Measurements from ENCODE around the gene ELK1. TPM values are rescaled to one million over a fixed set of nuclear protein-coding genes. Genes with fewer than 3 reads are reported as not detected.
A peak's percentile ranks its signal among the peaks of the same experiment; 100 is the strongest.

The ELK1 gene
- total and polyA plus RNA-seq, 10 of the 15 experiments (the other 5 are each of a cell fraction or from before 2014, with no cell fraction given), result 4.1 to 55.5 (median 32.9) TPM

DNA sequence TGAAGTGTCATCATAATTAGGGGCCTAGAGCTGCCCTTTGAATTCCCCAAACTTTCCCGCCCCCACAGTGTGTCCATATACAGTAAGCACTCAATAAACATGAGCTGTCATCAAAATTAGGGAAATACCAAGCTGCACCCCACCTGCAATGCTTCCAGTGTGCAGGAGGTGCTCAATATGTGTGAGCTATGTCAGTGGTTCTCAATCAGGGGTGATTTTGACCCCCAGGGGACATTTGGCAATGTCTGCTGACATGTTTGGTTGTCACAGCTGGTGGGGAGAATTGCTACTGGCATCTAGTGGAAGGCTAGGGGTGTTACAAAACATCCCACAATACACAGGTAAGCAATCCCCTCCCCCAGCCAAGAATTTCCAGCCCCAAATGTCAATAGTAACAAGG is 21.4 kb downstream of the ELK1 start (continued):
- TF ChIP-seq, protein P1, sequence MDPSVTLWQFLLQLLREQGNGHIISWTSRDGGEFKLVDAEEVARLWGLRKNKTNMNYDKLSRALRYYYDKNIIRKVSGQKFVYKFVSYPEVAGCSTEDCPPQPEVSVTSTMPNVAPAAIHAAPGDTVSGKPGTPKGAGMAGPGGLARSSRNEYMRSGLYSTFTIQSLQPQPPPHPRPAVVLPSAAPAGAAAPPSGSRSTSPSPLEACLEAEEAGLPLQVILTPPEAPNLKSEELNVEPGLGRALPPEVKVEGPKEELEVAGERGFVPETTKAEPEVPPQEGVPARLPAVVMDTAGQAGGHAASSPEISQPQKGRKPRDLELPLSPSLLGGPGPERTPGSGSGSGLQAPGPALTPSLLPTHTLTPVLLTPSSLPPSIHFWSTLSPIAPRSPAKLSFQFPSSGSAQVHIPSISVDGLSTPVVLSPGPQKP (IDR thresholded peaks at IDR 0.05; ENCODE audit: low read depth, low read length), result no peak
- 0 out of 2 replicates have a peak, but pooled peaks have one; percentile 25 for TF ChIP-seq CHD2 (IDR thresholded peaks at IDR 0.05; ENCODE audit: borderline replicate concordance, low read depth, low read length)
- TF ChIP-seq CEBPB (IDR thresholded peaks at IDR 0.05; ENCODE audit: borderline replicate concordance in 1 of 2, low read depth in 2 of 2, low read length in 2 of 2), result no peak
- peak; percentile 68 for TF ChIP-seq YY1 (IDR thresholded peaks at IDR 0.05; ENCODE audit: low read depth, low read length)
- no peak for TF ChIP-seq NR2C2 (IDR thresholded peaks at IDR 0.05; ENCODE audit: borderline replicate concordance, control insufficient read depth, insufficient read length, low read depth)
- TF ChIP-seq, protein P2, sequence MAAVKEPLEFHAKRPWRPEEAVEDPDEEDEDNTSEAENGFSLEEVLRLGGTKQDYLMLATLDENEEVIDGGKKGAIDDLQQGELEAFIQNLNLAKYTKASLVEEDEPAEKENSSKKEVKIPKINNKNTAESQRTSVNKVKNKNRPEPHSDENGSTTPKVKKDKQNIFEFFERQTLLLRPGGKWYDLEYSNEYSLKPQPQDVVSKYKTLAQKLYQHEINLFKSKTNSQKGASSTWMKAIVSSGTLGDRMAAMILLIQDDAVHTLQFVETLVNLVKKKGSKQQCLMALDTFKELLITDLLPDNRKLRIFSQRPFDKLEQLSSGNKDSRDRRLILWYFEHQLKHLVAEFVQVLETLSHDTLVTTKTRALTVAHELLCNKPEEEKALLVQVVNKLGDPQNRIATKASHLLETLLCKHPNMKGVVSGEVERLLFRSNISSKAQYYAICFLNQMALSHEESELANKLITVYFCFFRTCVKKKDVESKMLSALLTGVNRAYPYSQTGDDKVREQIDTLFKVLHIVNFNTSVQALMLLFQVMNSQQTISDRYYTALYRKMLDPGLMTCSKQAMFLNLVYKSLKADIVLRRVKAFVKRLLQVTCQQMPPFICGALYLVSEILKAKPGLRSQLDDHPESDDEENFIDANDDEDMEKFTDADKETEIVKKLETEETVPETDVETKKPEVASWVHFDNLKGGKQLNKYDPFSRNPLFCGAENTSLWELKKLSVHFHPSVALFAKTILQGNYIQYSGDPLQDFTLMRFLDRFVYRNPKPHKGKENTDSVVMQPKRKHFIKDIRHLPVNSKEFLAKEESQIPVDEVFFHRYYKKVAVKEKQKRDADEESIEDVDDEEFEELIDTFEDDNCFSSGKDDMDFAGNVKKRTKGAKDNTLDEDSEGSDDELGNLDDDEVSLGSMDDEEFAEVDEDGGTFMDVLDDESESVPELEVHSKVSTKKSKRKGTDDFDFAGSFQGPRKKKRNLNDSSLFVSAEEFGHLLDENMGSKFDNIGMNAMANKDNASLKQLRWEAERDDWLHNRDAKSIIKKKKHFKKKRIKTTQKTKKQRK (IDR thresholded peaks at IDR 0.05; ENCODE audit: low read depth, low read length), result no peak
- TF ChIP-seq, protein P3, sequence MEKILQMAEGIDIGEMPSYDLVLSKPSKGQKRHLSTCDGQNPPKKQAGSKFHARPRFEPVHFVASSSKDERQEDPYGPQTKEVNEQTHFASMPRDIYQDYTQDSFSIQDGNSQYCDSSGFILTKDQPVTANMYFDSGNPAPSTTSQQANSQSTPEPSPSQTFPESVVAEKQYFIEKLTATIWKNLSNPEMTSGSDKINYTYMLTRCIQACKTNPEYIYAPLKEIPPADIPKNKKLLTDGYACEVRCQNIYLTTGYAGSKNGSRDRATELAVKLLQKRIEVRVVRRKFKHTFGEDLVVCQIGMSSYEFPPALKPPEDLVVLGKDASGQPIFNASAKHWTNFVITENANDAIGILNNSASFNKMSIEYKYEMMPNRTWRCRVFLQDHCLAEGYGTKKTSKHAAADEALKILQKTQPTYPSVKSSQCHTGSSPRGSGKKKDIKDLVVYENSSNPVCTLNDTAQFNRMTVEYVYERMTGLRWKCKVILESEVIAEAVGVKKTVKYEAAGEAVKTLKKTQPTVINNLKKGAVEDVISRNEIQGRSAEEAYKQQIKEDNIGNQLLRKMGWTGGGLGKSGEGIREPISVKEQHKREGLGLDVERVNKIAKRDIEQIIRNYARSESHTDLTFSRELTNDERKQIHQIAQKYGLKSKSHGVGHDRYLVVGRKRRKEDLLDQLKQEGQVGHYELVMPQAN (conservative IDR thresholded peaks at IDR 0.05), result no peak
- no peak for TF ChIP-seq EED (IDR thresholded peaks at IDR 0.05; ENCODE audit: low read depth)
- TF ChIP-seq TAF1 (IDR thresholded peaks at IDR 0.05; ENCODE audit: borderline replicate concordance, low read depth, low read length), result no peak
- no peak for TF ChIP-seq TCF7 (IDR thresholded peaks at IDR 0.05; ENCODE audit: borderline replicate concordance)
- 0 out of 2 replicates have a peak, but pooled peaks have one; percentile 12 for TF ChIP-seq MTA2 (IDR thresholded peaks at IDR 0.05; ENCODE audit: low read depth)
- TF ChIP-seq, protein P4, sequence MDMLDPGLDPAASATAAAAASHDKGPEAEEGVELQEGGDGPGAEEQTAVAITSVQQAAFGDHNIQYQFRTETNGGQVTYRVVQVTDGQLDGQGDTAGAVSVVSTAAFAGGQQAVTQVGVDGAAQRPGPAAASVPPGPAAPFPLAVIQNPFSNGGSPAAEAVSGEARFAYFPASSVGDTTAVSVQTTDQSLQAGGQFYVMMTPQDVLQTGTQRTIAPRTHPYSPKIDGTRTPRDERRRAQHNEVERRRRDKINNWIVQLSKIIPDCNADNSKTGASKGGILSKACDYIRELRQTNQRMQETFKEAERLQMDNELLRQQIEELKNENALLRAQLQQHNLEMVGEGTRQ (IDR thresholded peaks at IDR 0.05; ENCODE audit: borderline replicate concordance, low read depth, low read length), result no peak
- peak; percentile 50; the same call in 1 of the 2 replicates for TF ChIP-seq ATF7 (IDR thresholded peaks at IDR 0.05; ENCODE audit: low read depth)
- TF ChIP-seq EP300 (IDR thresholded peaks at IDR 0.05; ENCODE audit: borderline replicate concordance in 1 of 2, control insufficient read depth in 1 of 2, low read depth in 2 of 2, low read length in 2 of 2), result no peak
- no peak for TF ChIP-seq CHD1 (IDR thresholded peaks at IDR 0.05; ENCODE audit: low read depth, low read length)
- TF ChIP-seq, protein P5, sequence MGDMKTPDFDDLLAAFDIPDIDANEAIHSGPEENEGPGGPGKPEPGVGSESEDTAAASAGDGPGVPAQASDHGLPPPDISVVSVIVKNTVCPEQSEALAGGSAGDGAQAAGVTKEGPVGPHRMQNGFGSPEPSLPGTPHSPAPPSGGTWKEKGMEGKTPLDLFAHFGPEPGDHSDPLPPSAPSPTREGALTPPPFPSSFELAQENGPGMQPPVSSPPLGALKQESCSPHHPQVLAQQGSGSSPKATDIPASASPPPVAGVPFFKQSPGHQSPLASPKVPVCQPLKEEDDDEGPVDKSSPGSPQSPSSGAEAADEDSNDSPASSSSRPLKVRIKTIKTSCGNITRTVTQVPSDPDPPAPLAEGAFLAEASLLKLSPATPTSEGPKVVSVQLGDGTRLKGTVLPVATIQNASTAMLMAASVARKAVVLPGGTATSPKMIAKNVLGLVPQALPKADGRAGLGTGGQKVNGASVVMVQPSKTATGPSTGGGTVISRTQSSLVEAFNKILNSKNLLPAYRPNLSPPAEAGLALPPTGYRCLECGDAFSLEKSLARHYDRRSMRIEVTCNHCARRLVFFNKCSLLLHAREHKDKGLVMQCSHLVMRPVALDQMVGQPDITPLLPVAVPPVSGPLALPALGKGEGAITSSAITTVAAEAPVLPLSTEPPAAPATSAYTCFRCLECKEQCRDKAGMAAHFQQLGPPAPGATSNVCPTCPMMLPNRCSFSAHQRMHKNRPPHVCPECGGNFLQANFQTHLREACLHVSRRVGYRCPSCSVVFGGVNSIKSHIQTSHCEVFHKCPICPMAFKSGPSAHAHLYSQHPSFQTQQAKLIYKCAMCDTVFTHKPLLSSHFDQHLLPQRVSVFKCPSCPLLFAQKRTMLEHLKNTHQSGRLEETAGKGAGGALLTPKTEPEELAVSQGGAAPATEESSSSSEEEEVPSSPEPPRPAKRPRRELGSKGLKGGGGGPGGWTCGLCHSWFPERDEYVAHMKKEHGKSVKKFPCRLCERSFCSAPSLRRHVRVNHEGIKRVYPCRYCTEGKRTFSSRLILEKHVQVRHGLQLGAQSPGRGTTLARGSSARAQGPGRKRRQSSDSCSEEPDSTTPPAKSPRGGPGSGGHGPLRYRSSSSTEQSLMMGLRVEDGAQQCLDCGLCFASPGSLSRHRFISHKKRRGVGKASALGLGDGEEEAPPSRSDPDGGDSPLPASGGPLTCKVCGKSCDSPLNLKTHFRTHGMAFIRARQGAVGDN (IDR thresholded peaks at IDR 0.05), result peak; percentile 53; the same call in 1 of the 2 replicates
